HG03342 (cell line): Measurements from ENCODE around the gene GRIA3.

Experiments used
- ATAC-seq: cut with Tn5 transposase; IDR thresholded peaks from one replicate; pipeline ENCODE4 v1.9.1; 2021; ENCODE audit warnings: mild to moderate bottlenecking, moderate library complexity; ENCODE audit not compliant: unreplicated experiment

Gene GRIA3

DNA sequence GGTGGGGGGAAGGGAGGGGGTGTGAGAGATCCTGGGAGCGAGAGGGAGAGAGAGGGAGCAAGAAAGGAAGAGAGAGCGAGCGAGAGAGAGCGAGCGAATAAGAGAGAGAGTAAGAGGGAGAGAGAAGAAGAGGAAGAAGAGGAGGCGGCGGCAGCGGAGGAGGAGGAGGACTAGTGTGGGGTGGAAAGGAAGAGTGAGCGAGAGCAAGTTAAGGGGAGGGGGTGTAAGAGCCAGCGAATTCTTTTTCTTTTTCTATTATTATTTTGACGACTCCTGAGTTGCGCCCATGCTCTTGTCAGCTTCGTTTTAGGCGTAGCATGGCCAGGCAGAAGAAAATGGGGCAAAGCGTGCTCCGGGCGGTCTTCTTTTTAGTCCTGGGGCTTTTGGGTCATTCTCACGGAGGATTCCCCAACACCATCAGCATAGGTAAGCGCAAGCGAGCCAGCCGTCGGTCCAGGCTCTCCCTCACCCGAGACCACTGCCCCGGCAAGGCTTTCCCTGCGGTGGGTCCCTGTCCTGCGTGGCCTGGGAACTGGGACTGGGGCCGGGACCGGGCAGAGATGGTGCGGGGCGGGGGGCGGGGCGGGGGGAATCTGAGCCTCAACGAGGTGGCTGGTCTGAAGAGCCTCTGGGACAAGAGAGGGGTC, at the start of gene GRIA3:
TSS of gene GRIA3 (plus strand) at position 60 of the 647 bp plus-strand sequence. CDS start at position 318, 258 bp downstream.
- ATAC-seq: no peak

DNA sequence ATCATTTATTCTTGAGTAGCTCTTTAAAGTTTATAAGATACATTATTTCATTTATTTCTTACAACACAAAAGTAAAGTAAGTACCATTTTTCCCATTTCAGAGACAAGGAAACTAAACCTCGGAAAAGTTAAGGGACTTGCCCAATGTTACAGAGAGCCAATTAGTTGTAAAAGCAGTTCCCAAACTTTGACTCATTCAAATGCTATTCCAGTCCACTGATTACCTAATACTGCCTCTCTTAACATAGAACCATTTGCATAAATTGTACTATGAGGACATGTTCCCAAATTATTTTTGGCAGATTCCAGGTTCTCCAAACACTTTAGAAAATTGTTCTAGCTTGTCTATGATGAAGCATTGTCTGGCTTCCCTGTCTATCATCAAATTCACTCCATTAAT, 45.6 kb upstream of the GRIA3 start:
- no peak for ATAC-seq

DNA sequence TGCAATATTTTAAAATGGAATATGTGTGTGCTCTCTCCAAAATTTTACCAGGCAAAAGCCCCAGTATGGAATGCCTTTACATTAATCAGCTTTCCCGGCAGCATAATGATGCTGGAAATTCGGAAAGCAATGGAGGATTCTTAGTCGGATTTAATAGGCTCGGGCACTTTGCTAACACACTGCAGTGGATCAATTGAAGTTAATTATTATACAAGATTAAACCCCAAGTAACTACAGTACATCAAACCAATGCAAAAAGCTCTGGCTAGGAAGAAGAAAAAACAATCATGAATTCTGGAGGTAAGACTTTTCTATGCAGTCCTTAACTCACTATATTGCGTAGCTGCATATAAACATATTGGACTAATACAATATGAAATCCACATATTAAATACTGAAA, 43.6 kb upstream of the GRIA3 start:
- no peak for ATAC-seq

DNA sequence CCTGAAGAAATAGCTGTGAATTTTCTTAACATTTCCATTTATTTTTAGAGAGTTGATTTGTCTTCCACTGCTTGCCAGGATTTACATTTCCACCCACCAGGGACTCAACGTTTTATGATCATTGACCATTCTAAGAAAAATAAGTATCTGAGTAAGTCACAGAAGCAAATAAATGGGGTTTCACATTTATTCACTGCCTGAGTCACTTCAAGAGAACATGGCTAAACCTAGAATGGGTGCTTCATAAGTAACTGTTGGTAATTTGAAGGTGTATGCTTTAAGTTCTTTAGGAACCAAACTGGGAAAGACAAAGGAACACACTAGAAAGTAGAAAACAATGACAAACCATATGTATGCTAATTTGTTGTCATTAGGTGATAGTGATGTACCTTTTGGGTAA, 43.2 kb upstream of the GRIA3 start:
- ATAC-seq: no peak

DNA sequence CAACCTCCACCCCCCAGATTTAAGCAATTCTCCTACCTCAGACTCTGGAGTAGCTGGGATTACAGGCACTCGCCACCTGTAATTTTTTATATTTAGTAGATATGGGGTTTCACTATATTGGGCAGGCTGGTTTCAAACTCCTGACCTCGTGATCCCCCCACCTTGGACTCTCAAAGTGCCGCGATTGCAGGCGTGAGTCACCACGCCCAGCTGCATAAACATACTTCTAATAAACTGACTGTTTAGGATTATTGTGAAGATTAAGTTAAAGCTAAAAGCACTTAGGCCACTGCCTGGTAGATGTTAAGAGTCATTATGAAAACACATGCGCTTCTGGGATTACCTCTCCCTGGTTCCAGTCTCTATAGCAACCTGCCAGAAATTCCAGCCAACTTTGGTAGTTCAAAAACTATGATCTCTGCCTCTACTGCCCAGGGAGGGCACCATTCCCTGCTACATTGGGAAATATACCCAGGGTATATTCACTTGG, 30.2 kb upstream of the GRIA3 start:
- ATAC-seq: no peak

DNA sequence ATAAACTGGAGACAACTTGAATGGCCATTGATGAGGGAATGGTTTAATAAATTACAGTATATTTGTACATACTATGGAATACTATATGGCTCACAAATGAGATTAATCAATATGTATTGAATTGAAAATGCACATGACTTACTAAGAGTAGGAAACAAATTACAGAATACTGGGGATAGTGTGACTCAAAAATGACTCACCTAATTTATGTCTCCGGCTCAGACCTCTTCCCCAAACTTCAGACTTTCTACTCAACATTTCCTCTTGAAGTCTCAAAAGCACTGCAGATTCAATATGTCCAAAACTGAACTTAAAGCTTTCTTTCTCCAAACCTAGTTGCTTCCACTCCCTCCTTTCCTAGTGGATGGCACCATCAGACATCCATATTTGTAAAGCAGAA, 28.8 kb upstream of the GRIA3 start:
- no peak for ATAC-seq

DNA sequence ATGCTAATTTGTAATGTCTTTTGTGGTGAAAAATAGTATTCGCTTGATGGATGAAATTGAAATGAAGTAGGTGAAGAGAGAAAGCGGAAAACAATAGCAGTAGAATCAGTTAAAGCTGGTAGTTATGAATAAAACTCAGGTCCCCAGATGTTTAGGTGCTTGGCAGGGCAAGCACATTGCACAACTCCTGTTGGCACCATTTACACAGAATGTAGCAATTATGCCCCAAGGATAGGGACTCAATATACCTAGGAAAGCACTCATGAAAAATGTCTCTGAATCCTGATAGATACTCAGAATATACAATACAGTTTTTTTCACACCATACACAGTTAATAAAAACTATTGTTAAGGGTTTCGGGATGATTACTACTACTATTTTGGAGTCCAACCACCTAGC, 26.5 kb upstream of the GRIA3 start:
- no peak for ATAC-seq

DNA sequence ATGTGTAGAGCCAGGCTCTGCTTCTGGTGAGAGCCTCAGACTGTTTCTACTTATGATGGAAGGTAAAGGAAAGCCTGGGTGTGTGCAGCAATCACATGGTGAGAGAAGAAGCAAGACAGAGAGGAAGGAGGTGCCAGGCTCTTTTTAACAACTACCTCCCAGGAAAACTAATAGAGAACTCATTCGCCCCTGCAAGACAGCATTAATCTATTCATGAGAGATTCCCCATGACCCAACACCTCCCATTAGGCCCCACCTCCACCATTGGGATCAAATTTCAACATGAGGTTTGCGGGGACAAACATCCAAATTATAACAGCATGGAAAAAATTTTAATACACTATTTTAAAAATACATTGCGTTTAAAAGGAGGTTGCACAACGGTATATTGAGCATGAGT, 24.7 kb upstream of the GRIA3 start:
- ATAC-seq: no peak

DNA sequence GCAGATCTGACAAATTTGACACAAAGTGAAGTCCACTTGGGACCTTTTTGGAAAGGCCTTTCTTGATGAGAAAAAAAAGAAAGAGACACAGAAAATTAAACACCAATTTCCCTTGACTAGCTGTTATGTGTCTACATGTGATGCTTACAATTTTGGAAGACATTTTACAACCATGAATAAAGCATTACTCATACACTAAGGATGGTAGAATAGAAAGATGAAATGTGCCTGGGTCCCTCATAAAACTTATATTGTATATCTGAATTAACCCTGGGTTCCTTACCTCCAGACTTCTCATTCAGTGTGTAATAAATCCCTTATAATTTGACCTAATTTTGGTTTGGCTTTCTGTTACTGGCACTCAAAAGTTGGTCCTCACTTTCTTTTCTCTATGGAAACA, 16.5 kb upstream of the GRIA3 start:
- ATAC-seq: no peak

DNA sequence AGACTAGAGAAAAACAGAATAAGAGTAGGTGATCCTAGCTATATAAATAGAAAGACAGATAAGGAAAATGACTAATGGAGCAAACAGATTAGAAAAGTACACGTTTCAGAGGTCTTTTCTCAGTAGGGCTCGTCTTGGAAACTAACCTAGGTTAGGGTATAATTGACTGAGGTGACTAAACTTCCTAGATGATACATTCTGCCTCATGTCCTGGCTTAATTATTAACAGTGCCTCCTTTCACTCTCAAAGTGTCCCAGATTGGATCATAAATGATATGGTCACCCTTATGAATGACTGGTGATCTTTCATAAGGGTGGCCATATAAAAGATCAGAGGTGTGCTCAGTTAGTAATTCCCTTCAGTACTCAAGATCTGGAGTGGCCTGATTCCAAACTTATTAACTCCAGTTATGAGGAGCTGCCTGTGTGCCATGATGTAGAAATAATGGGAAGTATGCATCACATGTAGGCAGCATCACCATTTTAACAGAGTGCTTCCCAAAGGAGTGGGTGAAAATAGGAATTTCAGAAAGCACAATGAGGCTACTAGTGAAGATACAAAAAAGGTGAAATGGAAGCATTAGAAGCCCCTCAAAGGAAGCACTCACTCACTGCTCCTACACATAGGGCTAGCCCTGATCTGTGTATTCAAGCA, 14.7 kb upstream of the GRIA3 start:
- ATAC-seq: peak; percentile 56

DNA sequence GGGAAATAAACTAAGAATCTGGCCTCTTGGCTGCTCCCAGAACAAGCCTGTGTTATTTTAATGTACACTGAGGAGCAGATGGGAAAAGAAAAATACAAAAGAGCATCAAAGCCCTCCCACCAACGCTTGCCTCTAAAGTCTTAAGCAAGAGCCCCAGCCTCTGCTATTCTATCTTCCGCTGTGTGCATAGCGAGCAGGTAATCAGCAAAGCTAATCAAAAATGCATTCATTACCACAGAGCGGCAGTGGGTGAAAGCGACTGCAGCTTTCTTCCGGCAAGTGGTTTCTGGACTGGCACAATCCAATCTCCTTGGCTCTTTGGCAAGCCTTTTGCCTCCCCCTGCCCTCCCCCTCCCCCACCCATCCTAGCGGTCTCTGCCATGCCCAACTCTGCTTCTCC, 13.5 kb upstream of the GRIA3 start:
- no peak for ATAC-seq

DNA sequence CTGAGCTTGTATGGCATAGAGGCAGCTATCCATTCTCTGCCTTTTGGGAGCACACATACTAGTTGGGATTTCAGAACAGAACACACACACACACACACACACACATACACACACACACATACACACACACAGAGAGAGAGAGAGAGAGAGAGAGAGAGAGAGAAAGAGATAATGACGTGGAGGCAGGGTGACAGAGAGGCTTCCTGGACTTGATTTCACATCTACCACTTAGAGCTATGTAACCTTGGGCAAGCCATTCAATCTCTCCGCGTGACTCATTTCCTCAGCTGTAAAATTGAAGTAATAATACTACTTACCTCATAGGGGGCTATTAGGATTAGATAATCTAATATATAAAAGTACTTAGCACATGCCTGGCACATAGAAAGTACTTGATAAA, 12.3 kb upstream of the GRIA3 start:
- no peak for ATAC-seq

DNA sequence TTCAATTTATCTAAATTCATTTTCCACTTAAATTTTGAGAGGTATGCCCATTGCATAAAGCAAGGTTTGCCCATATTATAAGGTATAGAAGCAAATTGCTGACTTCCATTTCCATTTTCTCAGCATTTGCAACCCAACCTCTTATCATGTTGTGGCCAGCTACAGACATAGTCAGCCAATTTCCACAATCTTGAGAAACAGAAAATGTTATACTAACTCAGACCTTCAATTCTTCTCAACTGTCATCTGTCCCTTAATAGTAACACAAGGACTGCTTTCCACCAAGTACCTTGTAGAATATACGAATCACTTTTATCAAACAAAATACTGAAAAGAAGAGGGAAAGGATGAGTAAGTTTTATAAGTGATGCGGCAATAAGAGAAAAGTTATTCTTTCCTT, 11.2 kb upstream of the GRIA3 start:
- ATAC-seq: no peak

DNA sequence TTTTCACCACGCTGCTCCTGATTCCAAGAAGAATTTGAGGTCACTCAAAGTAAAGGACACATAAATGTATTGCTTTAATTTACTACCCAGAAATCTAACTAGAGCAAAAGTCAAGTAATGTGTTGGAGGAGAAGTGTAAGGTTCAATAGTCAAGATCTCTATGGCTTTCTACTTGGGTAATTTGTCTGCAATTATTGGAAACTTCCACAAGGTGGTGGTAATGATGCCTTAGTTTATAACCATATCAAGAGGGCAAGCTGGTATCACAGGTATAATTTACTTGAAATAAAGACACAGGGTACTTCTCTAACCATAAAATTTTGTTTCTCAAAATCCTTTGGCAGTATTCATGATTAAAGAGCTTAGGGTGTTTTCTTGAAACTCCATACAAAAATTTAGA, 10.2 kb upstream of the GRIA3 start:
- no peak for ATAC-seq

DNA sequence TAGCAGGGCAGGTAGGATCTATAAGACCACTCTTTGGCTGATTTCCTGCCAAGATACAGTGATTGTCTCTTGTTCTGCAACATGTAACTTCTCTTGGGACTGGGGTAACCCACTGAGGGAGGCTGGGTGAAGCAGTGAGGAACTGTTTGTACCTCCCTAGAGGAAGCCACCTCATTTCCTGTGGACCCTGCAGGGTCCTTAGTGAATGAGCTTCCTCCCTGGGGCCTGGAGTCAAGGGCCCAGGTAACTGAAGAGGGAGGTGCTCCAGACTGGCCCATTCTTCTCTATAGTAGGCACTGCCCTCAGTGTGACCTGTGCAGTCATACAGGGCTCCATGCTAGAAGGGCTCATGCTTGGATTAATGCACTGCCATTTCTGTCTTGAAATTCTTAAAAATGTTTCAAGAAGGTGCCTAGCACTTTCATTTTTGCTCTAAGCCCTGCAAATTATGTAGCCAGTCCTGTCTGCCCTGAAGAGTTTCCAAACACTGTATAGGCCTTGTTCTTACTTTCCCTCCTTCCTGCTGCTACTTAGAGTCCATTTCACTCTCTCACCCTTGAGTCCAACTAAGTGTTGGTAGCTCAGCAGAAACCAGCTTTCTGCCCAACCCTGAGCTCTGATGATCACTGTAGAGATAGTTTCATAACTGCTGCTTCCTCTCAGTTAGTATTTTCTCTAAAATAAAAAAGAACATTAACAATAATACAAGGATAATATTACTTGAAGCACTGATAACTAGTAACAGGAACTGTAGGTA, 8.5 kb upstream of the GRIA3 start:
- no peak for ATAC-seq

DNA sequence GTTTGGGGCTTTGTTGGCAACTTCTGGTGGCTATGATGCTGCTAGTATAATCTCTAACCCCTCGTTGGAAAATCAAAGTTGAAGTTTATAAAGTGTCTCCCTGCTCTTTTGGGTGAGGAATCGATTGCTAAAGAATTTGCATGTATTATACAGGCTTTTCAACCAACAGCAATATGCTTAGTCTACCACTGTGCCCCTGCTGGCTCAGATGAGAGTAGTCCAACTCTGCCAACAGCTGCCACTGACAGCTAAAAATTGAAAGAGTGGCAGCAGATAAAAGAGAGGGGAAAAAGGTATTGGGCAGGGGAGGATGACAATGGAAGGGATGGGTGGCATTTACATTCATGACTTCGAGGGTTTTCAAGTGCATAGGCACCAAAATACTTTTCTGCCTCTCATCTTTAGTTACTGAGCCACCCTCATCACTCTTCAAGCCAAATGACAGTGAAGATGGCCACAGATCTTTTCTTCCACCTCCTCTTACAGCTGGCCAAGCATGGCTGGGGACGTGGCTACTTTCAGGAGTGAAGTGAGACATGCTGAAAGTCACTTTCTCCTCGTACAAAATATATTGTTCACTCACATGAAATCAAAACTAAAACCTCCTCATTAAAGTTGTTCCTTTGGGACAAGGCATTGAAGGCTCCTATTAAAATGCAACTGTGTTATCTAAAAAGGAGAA, 2.7 kb upstream of the GRIA3 start:
- ATAC-seq: no peak

DNA sequence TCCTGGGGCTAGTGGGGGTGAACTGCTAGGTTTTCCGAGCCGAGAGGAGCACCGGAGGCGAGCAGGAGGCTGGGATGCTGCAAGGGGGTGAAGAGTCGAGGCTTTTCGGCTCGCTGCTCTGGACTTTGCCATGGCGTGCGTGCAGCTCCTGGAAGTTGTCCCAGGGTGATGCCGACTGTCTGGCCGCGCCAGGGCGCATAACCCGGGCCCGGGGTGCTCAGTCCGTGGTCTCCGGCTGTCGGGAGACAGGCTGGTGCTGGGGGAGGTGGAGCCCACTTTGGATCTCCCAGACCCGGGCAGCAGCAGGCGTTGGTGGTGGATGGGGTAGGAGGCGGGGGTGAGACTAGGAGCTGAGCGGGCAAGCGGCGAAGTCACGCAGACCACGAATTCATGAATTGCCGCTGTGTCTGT, 793 bp downstream of the GRIA3 start:
- ATAC-seq: no peak

DNA sequence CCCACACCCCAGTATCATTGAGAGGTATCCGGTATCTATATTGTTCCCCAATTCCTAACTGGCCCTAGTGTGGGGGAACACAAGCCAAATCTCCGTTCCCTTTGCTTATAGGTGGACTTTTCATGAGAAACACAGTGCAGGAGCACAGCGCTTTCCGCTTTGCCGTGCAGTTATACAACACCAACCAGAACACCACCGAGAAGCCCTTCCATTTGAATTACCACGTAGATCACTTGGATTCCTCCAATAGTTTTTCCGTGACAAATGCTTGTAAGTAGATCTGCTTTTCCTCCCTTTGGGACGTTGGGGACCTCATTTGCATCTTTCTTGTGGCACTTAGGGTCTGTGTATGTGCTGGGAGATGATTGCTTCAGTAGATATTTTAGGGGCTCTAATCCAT, 1.6 kb downstream of the GRIA3 start:
- no peak for ATAC-seq

DNA sequence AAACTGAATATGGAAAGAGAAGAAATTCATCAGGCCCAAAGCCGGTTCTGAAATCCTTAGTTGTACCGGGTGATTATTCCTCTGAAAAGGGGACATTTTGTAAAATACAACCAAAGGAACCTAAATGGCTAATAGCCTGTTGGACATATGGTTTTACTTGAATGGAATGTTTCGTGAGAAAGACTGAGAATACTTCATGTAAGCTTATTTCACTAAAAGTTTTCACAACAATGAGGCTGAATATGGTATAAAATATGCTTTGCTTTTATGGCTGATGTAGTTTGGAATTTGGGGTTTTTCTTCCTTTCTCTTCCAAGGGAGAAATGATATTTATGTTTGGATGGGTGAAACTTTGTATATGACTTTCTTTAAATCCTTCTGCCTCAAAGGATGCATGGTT, 2.7 kb downstream of the GRIA3 start:
- ATAC-seq: no peak

DNA sequence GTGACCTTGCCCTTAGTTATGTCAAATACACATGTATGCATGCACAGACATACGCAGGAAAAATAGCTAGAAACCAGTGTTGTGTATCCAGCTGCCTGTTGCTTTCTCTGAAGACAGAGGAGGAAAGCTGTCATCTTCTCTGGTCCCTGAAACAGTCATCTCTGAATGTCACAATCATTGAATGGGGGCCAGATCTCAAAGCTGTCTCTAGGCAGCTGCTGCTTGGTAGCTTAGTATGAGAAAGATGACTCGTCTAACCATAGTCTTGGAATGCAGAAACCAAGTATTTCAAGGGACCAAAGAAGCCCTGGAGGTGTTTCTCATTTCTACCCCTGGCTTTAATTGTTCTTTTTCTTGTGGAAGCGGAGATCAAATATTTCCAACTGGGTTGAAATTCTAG, 4.0 kb downstream of the GRIA3 start:
- ATAC-seq: no peak

DNA sequence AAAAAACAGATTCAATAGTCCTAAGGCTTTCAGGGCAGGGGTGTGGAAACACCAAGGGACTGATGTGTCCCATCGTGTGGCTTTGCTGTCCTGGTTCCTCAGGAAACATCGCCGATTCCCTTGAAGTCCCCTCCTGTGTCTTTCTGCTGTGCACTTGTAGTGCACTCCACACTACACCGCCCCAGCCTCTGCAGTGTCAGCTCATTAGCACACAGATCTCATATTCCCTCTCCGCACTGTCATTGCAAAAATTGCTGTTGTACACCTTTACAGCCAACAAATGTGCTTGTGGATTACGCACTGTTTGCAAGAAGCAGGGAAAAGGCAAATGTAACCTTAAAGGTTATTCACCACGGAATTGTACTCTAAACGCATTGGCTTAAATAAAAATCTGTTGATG, 5.3 kb downstream of the GRIA3 start:
- no peak for ATAC-seq

DNA sequence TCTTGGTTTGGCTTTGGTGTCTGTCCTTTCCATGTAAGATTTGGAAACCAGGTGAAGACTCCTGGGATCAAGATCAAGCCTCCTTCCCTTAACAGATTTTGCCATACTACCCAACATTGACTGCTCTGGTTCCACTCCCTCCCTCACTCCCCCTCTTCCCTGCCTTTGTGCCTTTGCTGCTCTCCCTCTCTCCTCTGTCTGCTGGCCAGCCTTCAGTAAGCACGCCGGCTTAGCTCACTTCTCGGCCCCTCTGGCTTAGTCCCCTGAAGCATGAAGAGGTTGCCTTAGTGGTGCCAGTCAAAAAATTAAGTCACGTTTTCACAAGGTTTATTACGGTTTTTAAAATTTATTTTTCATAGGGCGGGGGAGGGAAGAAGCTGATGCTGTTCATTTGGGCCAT, 6.0 kb downstream of the GRIA3 start:
- no peak for ATAC-seq
